ENCODE results near the gene OR10D3.
"Not testable (repeated sequence)": the region's sequence is repeated elsewhere in the genome, so short reads cannot be mapped to it uniquely, and the experiment has no call there.

Gene OR10D3

DNA sequence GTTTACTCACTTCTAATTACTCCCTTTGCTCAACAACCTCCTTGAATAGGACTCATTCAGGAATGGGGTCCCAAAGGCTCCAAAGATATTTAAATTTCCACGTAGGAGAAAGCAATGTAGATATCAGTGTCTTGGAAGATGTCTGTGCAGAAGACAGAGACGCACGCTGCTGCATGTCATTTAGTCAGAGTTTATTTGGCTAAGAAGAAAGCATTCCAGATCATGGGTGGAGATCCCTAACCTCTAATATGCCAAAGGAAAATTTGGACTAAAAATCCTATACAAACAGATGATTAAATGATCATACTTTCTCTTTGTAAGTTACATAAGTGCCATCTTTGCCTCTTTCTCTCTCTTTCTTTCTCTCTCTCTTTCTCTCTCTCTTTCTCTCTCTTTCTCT lies at the start of gene OR10D3:
OR10D3 (plus strand) TSS at position 278 of the 400 bp plus-strand sequence. CDS start 1,925 bp downstream, outside the sequence.
- Histone ChIP-seq H3K27ac (ENCODE audit: low read length) (no peak within 1 kb of the TSS), H3K36me3 (ENCODE audit: control insufficient read depth, low read depth, low read length) (no peaks in the 10 kb centered on the region), H3K9me3 (ENCODE audit: control insufficient read depth, low read depth, low read length) (no peaks in the 10 kb centered on the region), H3K9ac (ENCODE audit: low read length) (no peak within 1 kb of the TSS), H3K4me1 (ENCODE audit: control insufficient read depth, low read depth, low read length) (no peaks in the 10 kb centered on the region), H3K4me3 (ENCODE audit: low read length) (no peak within 1 kb of the TSS), H3K27me3 (ENCODE audit: control insufficient read depth, insufficient read depth, low read length) (peaks cover 5% of the 10 kb centered on the region)

- Histone ChIP-seq H3K4me1 (ENCODE audit: control insufficient read depth, low read depth, low read length) (peaks cover 7% of the 10 kb centered on the region), H3K27me3 (ENCODE audit: control insufficient read depth, insufficient read depth, low read length) (no peaks in the 10 kb centered on the region), H3K9me3 (ENCODE audit: control insufficient read depth, low read depth, low read length) (peaks cover 5% of the 10 kb centered on the region), H3K4me3 (ENCODE audit: low read length) (no peak overlapping the region), H3K27ac (ENCODE audit: low read length) (no peak overlapping the region), H3K36me3 (ENCODE audit: control insufficient read depth, low read depth, low read length) (no peaks in the 10 kb centered on the region), H3K9ac (ENCODE audit: low read length) (no peak overlapping the region)
Measured at GRCh38 chr11:124143034-124143433, 40.1 kb upstream of the OR10D3 start.

DNA sequence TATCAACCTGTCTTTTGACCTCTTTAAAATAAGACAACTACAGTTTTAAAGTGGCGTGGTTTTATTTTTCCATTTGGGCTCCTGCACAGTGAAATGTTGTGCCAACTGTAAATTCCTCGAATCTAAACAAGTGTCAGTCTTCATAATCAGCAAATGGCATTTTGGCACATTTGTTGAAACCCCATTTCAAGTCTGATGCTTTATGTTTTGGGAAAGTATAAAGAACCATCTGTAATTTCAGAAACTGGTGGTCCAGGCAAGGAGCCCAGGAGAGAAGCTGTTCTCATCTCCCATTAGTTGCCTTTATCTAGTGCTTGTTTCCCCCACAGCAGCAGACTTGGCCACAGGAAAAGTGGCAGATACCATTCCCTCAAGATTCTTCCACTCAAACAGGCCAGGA lies 35.2 kb upstream of the OR10D3 start:
- Histone ChIP-seq H3K9me3 (ENCODE audit: control insufficient read depth, low read depth, low read length) (no peaks in the 10 kb centered on the region), H3K9ac (ENCODE audit: low read length) (no peak overlapping the region), H3K36me3 (ENCODE audit: control insufficient read depth, low read depth, low read length) (no peaks in the 10 kb centered on the region), H3K4me3 (ENCODE audit: low read length) (no peak overlapping the region), H3K27me3 (ENCODE audit: control insufficient read depth, insufficient read depth, low read length) (no peaks in the 10 kb centered on the region), H3K27ac (ENCODE audit: low read length) (no peak overlapping the region), H3K4me1 (ENCODE audit: control insufficient read depth, low read depth, low read length) (peaks cover 7% of the 10 kb centered on the region)

GRCh38 chr11:124150684-124151083 lies 32.5 kb upstream of the OR10D3 start:
- Histone ChIP-seq H3K4me1 (ENCODE audit: control insufficient read depth, low read depth, low read length) (no peaks in the 10 kb centered on the region), H3K27ac (ENCODE audit: low read length) (no peak overlapping the region), H3K9ac (ENCODE audit: low read length) (no peak overlapping the region)

GRCh38 chr11:124152770-124153407 lies 30.3 kb upstream of the OR10D3 start:
- Histone ChIP-seq H3K9me3 (ENCODE audit: control insufficient read depth, low read depth, low read length) (no peaks in the 10 kb centered on the region), H3K27ac (ENCODE audit: low read length) (no peak overlapping the region), H3K9ac (ENCODE audit: low read length) (no peak overlapping the region), H3K36me3 (ENCODE audit: control insufficient read depth, low read depth, low read length) (no peaks in the 10 kb centered on the region), H3K27me3 (ENCODE audit: control insufficient read depth, insufficient read depth, low read length) (no peaks in the 10 kb centered on the region), H3K4me3 (ENCODE audit: low read length) (no peak overlapping the region), H3K4me1 (ENCODE audit: control insufficient read depth, low read depth, low read length) (no peaks in the 10 kb centered on the region)

More at GRCh38 chr11:124150684-124151083, 32.5 kb upstream of the OR10D3 start:
- Histone ChIP-seq H3K9me3 (ENCODE audit: control insufficient read depth, low read depth, low read length) (no peaks in the 10 kb centered on the region), H3K36me3 (ENCODE audit: control insufficient read depth, low read depth, low read length) (no peaks in the 10 kb centered on the region), H3K4me3 (ENCODE audit: low read length) (no peak overlapping the region), H3K27me3 (ENCODE audit: control insufficient read depth, insufficient read depth, low read length) (no peaks in the 10 kb centered on the region)

- Histone ChIP-seq H3K27me3 (ENCODE audit: control insufficient read depth, insufficient read depth, low read length) (no peaks in the 10 kb centered on the region), H3K36me3 (ENCODE audit: control insufficient read depth, low read depth, low read length) (no peaks in the 10 kb centered on the region)
Measured at GRCh38 chr11:124153821-124154220, 29.3 kb upstream of the OR10D3 start.

GRCh38 chr11:124159481-124159880 lies 23.7 kb upstream of the OR10D3 start:
- Histone ChIP-seq H3K9me3 (ENCODE audit: control insufficient read depth, low read depth, low read length) (no peaks in the 10 kb centered on the region), H3K9ac (ENCODE audit: low read length) (no peak overlapping the region), H3K4me1 (ENCODE audit: control insufficient read depth, low read depth, low read length) (no peaks in the 10 kb centered on the region), H3K27ac (ENCODE audit: low read length) (no peak overlapping the region), H3K27me3 (ENCODE audit: control insufficient read depth, insufficient read depth, low read length) (no peaks in the 10 kb centered on the region), H3K4me3 (ENCODE audit: low read length) (no peak overlapping the region), H3K36me3 (ENCODE audit: control insufficient read depth, low read depth, low read length) (no peaks in the 10 kb centered on the region)

More at GRCh38 chr11:124153821-124154220, 29.3 kb upstream of the OR10D3 start:
- Histone ChIP-seq H3K9me3 (ENCODE audit: control insufficient read depth, low read depth, low read length) (no peaks in the 10 kb centered on the region), H3K4me3 (ENCODE audit: low read length) (no peak overlapping the region), H3K9ac (ENCODE audit: low read length) (no peak overlapping the region), H3K4me1 (ENCODE audit: control insufficient read depth, low read depth, low read length) (no peaks in the 10 kb centered on the region), H3K27ac (ENCODE audit: low read length) (no peak overlapping the region)

GRCh38 chr11:124160986-124161385 lies 22.2 kb upstream of the OR10D3 start:
- H3K9me3 ChIP-seq (ENCODE audit: control insufficient read depth, low read depth, low read length), result no peaks in the 10 kb centered on the region
- no peaks in the 10 kb centered on the region for H3K4me1 ChIP-seq (ENCODE audit: control insufficient read depth, low read depth, low read length)
- no peaks in the 10 kb centered on the region for H3K36me3 ChIP-seq (ENCODE audit: control insufficient read depth, low read depth, low read length)
- H3K27me3 ChIP-seq (ENCODE audit: control insufficient read depth, insufficient read depth, low read length), result peaks cover 4% of the 10 kb centered on the region
- H3K4me3 ChIP-seq (ENCODE audit: low read length), result no peak overlapping the region
- no peak overlapping the region for H3K9ac ChIP-seq (ENCODE audit: low read length)
- no peak overlapping the region for H3K27ac ChIP-seq (ENCODE audit: low read length)

DNA sequence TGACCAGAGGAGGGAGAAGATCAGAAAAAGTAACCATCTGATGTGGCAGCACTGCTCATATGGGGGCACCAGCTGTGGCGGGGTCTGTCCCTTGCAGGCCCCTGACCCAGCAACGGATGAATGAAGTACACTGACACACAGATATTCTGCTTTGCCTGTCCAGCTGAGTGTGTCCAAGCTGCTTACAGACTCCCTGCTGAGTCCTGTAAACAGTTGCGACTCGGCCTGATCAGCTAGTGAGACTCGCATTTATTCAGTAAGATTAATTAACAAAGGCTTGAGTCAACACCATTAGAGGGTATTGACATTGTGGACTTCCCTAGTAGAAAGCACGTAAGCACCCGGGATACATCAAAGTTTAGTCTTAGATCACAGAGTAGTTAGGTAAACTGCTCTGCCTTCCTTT lies 15.3 kb upstream of the OR10D3 start:
- H3K27me3 ChIP-seq (ENCODE audit: control insufficient read depth, insufficient read depth, low read length), result peaks cover 60% of the 10 kb centered on the region
- H3K9ac ChIP-seq (ENCODE audit: low read length), result no peak overlapping the region
- no peaks in the 10 kb centered on the region for H3K9me3 ChIP-seq (ENCODE audit: control insufficient read depth, low read depth, low read length)
- H3K36me3 ChIP-seq (ENCODE audit: control insufficient read depth, low read depth, low read length), result no peaks in the 10 kb centered on the region
- H3K27ac ChIP-seq (ENCODE audit: low read length), result no peak overlapping the region
- H3K4me3 ChIP-seq (ENCODE audit: low read length), result no peak overlapping the region
- H3K4me1 ChIP-seq (ENCODE audit: control insufficient read depth, low read depth, low read length), result no peaks in the 10 kb centered on the region

DNA sequence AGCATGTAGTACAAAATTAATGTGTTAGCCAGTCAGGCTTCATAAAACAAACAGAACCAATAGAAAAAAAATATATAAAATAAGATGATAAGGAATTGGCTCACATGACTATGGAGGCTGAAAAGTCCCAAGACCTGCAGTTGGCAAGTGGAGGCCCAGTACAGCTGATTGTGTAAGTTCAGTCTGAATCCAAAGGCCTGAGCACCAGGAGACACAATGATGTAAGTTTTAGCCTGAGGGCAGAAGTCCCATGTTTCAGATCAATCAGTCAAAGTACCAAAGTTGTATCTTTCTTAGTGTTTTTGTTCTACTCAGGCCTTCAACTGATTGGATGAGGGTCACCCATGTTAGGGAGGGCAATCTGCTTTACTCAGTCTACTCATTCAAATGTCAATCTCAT lies 14.3 kb upstream of the OR10D3 start:
- H3K9ac ChIP-seq (ENCODE audit: low read length), result no peak overlapping the region
- no peaks in the 10 kb centered on the region for H3K36me3 ChIP-seq (ENCODE audit: control insufficient read depth, low read depth, low read length)
- H3K9me3 ChIP-seq (ENCODE audit: control insufficient read depth, low read depth, low read length), result no peaks in the 10 kb centered on the region
- peaks cover 61% of the 10 kb centered on the region for H3K27me3 ChIP-seq (ENCODE audit: control insufficient read depth, insufficient read depth, low read length)
- no peaks in the 10 kb centered on the region for H3K4me1 ChIP-seq (ENCODE audit: control insufficient read depth, low read depth, low read length)
- H3K4me3 ChIP-seq (ENCODE audit: low read length), result no peak overlapping the region
- no peak overlapping the region for H3K27ac ChIP-seq (ENCODE audit: low read length)

- not testable (repeated sequence) for H3K27ac ChIP-seq (ENCODE audit: low read length); H3K9ac ChIP-seq (ENCODE audit: low read length); H3K4me3 ChIP-seq (ENCODE audit: low read length); H3K4me1 ChIP-seq (ENCODE audit: control insufficient read depth, low read depth, low read length); H3K36me3 ChIP-seq (ENCODE audit: control insufficient read depth, low read depth, low read length); H3K9me3 ChIP-seq (ENCODE audit: control insufficient read depth, low read depth, low read length)
- H3K27me3 ChIP-seq (ENCODE audit: control insufficient read depth, insufficient read depth, low read length), result peaks cover 66% of the 10 kb centered on the region
Measured at GRCh38 chr11:124170315-124170714, 12.8 kb upstream of the OR10D3 start.

- H3K27ac ChIP-seq (ENCODE audit: low read length), result no peak overlapping the region
- no peaks in the 10 kb centered on the region for H3K36me3 ChIP-seq (ENCODE audit: control insufficient read depth, low read depth, low read length)
- peaks cover 7% of the 10 kb centered on the region for H3K4me1 ChIP-seq (ENCODE audit: control insufficient read depth, low read depth, low read length)
- H3K4me3 ChIP-seq (ENCODE audit: low read length), result no peak overlapping the region
- H3K9ac ChIP-seq (ENCODE audit: low read length), result no peak overlapping the region
- peaks cover 62% of the 10 kb centered on the region for H3K27me3 ChIP-seq (ENCODE audit: control insufficient read depth, insufficient read depth, low read length)
- H3K9me3 ChIP-seq (ENCODE audit: control insufficient read depth, low read depth, low read length), result no peaks in the 10 kb centered on the region
Measured at GRCh38 chr11:124170801-124171586, 12.2 kb upstream of the OR10D3 start.
